ENCODE results near the gene HOXA13.

The HOXA13 gene

GRCh38 chr7:27149842-27150567, 49.9 kb downstream of the HOXA13 start:
- DNase-seq = no peak

- no peak for DNase-seq
Observed at GRCh38 chr7:27148756-27149641, 50.9 kb downstream of the HOXA13 start.

GRCh38 chr7:27148031-27148755, 51.7 kb downstream of the HOXA13 start:
- no peak for DNase-seq

GRCh38 chr7:27147199-27148030, 52.5 kb downstream of the HOXA13 start, which contains the start of gene HOXA6:
Gene HOXA6 (minus strand): TSS chr7:27147774. CDS start chr7:27147749, 25 bp downstream.
- DNase-seq = no peak

- no peak for DNase-seq
Observed at GRCh38 chr7:27146491-27147198, 53.2 kb downstream of the HOXA13 start.

GRCh38 chr7:27145914-27146412, 53.9 kb downstream of the HOXA13 start:
- DNase-seq = no peak

GRCh38 chr7:27145165-27145913, 54.6 kb downstream of the HOXA13 start:
- no peak for DNase-seq

- DNase-seq = no peak
Observed at GRCh38 chr7:27144781-27145164, 55.1 kb downstream of the HOXA13 start.

Measured in anterior cingulate cortex (tissue), 58 donors.